Fibroblast of the aortic adventitia (primary cell): ENCODE results near the gene PTCD1. TPM values are rescaled to one million over a fixed set of nuclear protein-coding genes. Genes with fewer than 3 reads are reported as not detected.

Experiments
- DNase-seq: peaks from one replicate; pipeline ENCODE4 v3.0.0-alpha.2; 2010; ENCODE audit warnings: low read depth
- H3K4me3 ChIP-seq: 2 replicates; pipeline ENCODE4 v1.5.1; 2011; ENCODE audit warnings: low read depth, mild to moderate bottlenecking, control low read depth, low read length, moderate library complexity
- CTCF ChIP-seq: IDR thresholded peaks from 2 replicates; pipeline ENCODE4 v1.5.1; 2011; ENCODE audit warnings: mild to moderate bottlenecking, low read length, control low read depth, inconsistent platforms; ENCODE audit not compliant: insufficient read depth
- total RNA-seq: library from RNA; depleted of rRNA; stranded (reverse); fragments of >200 nt; gene quantifications from 2 replicates; pipeline ENCODE4 v1.2.3, GENCODE V29; 2012; ENCODE audit warnings: low replicate concordance

PTCD1 gene
- total RNA-seq, 1 donor = 4.4 TPM

- peak; percentile 37 for TF ChIP-seq CTCF
- H3K4me3 ChIP-seq = no peak overlapping the region
- peak; percentile 18 for DNase-seq
These were observed 20.5 kb upstream of the PTCD1 start for GRCh38 chr7:99459087-99459486.

GRCh38 chr7:99457650-99458493, 19.3 kb upstream of the PTCD1 start:
- no peak overlapping the region for H3K4me3 ChIP-seq
- no peak for TF ChIP-seq CTCF
- DNase-seq = no peak

- no peak overlapping the region for H3K4me3 ChIP-seq
- TF ChIP-seq CTCF = no peak
- DNase-seq = no peak
These were observed 18.6 kb upstream of the PTCD1 start for GRCh38 chr7:99457050-99457649.

GRCh38 chr7:99456288-99456687, 17.7 kb upstream of the PTCD1 start:
- H3K4me3 ChIP-seq = no peak overlapping the region
- DNase-seq = no peak
- no peak for TF ChIP-seq CTCF

- TF ChIP-seq CTCF = no peak
- no peak for DNase-seq
- H3K4me3 ChIP-seq = no peak overlapping the region
These were observed 17.3 kb upstream of the PTCD1 start for GRCh38 chr7:99455874-99456273.

GRCh38 chr7:99453105-99453504, 14.5 kb upstream of the PTCD1 start:
- DNase-seq = no peak
- no peak overlapping the region for H3K4me3 ChIP-seq
- TF ChIP-seq CTCF = no peak
